ENCODE results near the gene SEPTIN2. TPM values are rescaled to one million over a fixed set of nuclear protein-coding genes. Genes with fewer than 3 reads are reported as not detected.

Gene SEPTIN2
- total RNA-seq, 1 donor from 2014 or later, result 187 TPM

- intact Hi-C loops (cut with micrococcal nuclease), result no loop called here
- H3K4me1 ChIP-seq, result peaks cover 74% of the 10 kb centered on the region
- H3K9me3 ChIP-seq (replicated peaks), result no peaks in the 10 kb centered on the region
- no peak overlapping the region for H3K4me3 ChIP-seq
- H3K36me3 ChIP-seq, result no peaks in the 10 kb centered on the region
- DNase-seq, result no peak
- H3K27ac ChIP-seq (replicated peaks), result peak overlapping the region; percentile 67
- no peaks in the 10 kb centered on the region for H3K27me3 ChIP-seq (ENCODE audit: low read depth)
- TF ChIP-seq, protein P1, sequence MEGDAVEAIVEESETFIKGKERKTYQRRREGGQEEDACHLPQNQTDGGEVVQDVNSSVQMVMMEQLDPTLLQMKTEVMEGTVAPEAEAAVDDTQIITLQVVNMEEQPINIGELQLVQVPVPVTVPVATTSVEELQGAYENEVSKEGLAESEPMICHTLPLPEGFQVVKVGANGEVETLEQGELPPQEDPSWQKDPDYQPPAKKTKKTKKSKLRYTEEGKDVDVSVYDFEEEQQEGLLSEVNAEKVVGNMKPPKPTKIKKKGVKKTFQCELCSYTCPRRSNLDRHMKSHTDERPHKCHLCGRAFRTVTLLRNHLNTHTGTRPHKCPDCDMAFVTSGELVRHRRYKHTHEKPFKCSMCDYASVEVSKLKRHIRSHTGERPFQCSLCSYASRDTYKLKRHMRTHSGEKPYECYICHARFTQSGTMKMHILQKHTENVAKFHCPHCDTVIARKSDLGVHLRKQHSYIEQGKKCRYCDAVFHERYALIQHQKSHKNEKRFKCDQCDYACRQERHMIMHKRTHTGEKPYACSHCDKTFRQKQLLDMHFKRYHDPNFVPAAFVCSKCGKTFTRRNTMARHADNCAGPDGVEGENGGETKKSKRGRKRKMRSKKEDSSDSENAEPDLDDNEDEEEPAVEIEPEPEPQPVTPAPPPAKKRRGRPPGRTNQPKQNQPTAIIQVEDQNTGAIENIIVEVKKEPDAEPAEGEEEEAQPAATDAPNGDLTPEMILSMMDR (IDR thresholded peaks at IDR 0.05; ENCODE audit: borderline replicate concordance), result no peak
These were observed 12.7 kb upstream of the SEPTIN2 start for GRCh38 chr2:241302759-241303651.

GRCh38 chr2:241304039-241304670, 11.6 kb upstream of the SEPTIN2 start:
- no peaks in the 10 kb centered on the region for H3K27me3 ChIP-seq (ENCODE audit: low read depth)
- intact Hi-C loops (cut with micrococcal nuclease), result no loop called here
- H3K27ac ChIP-seq (replicated peaks), result peak overlapping the region; percentile 15
- H3K9me3 ChIP-seq (replicated peaks), result no peaks in the 10 kb centered on the region
- H3K4me3 ChIP-seq, result no peak overlapping the region
- H3K36me3 ChIP-seq, result no peaks in the 10 kb centered on the region
- no peak for DNase-seq
- TF ChIP-seq, protein P1 (IDR thresholded peaks at IDR 0.05; ENCODE audit: borderline replicate concordance), result no peak
- H3K4me1 ChIP-seq, result peaks cover 85% of the 10 kb centered on the region

DNA sequence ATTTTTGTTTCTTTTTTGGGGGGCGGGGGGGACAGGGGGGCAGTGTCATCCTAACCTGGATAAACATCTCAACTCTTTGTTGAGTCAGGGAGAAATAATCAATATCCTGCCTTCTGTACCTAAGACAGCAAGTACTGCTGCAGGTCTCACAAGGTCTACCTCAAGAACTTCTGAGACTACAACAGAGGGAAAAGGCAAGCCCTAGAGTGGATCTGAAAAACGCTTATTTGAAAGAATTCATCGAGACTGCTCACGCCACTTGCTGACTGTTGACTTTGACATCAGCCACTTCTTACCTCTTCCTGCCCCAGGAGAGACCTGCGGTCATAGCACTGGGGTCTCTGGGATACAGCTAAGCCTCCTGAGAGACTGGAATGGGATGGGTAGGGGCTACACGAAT, 8.7 kb upstream of the SEPTIN2 start:
- Histone ChIP-seq H3K27me3 (ENCODE audit: low read depth) (no peaks in the 10 kb centered on the region), H3K4me3 (no peak overlapping the region), H3K4me1 (peaks cover 87% of the 10 kb centered on the region), H3K27ac (replicated peaks) (no peak overlapping the region), H3K9me3 (replicated peaks) (no peaks in the 10 kb centered on the region), H3K36me3 (no peaks in the 10 kb centered on the region)
- TF ChIP-seq, protein P1 (IDR thresholded peaks at IDR 0.05; ENCODE audit: borderline replicate concordance), result no peak
- intact Hi-C loops (cut with micrococcal nuclease), result no loop called here
- no peak for DNase-seq

DNA sequence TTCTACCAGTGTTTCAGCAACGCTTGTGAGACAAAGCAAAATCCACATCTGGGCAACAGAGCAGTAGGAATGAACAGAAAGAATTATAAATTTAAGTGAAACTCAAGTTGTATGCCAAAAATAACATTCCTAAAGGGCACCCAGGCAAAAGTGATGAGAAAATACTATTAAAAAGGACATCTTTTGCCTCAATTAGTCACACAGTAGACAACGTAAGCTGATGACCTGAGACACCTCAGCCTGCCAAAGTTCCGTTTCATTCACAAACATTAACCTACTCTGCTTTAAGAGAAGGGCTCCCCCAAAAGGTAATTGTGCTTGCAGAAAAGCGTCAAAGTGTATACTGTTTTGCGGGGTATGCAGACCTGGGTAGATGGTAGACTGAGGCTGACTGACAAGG, 7.5 kb upstream of the SEPTIN2 start:
- H3K27me3 ChIP-seq (ENCODE audit: low read depth), result no peaks in the 10 kb centered on the region
- peaks cover 87% of the 10 kb centered on the region for H3K4me1 ChIP-seq
- intact Hi-C loops (cut with micrococcal nuclease), result no loop called here
- no peak overlapping the region for H3K4me3 ChIP-seq
- no peaks in the 10 kb centered on the region for H3K36me3 ChIP-seq
- TF ChIP-seq, protein P1 (IDR thresholded peaks at IDR 0.05; ENCODE audit: borderline replicate concordance), result no peak
- H3K27ac ChIP-seq (replicated peaks), result no peak overlapping the region
- no peak for DNase-seq
- no peaks in the 10 kb centered on the region for H3K9me3 ChIP-seq (replicated peaks)

GRCh38 chr2:241308832-241309500, 6.8 kb upstream of the SEPTIN2 start:
- Histone ChIP-seq H3K4me3 (no peak overlapping the region), H3K27me3 (ENCODE audit: low read depth) (no peaks in the 10 kb centered on the region), H3K36me3 (no peaks in the 10 kb centered on the region), H3K4me1 (peaks cover 87% of the 10 kb centered on the region), H3K9me3 (replicated peaks) (no peaks in the 10 kb centered on the region), H3K27ac (replicated peaks) (no peak overlapping the region)
- DNase-seq, result no peak
- intact Hi-C loops (cut with micrococcal nuclease), result no loop called here
- TF ChIP-seq, protein P1 (IDR thresholded peaks at IDR 0.05; ENCODE audit: borderline replicate concordance), result no peak

Data from left ventricle myocardium inferior (tissue), 1 donor.